CD4-positive, alpha-beta T cell treated with Interleukin-6 at 100 ng/mL for 8 hours (primary cell): ENCODE data around the gene CELF2.
"Not testable (repeated sequence)": the region's sequence is repeated elsewhere in the genome, so short reads cannot be mapped to it uniquely, and the experiment has no call there.

ENCODE experiments used
- DNase-seq: peaks from one replicate; pipeline ENCODE4 v3.0.0-alpha.2; 2020; ENCODE audit warnings: mixed read lengths, low spot score

Gene CELF2

GRCh38 chr10:11357439-11357838 is 339.8 kb downstream of the CELF2 start:
- no peak for DNase-seq

- no peak for DNase-seq
Observed at GRCh38 chr10:11358011-11358410, 340.3 kb downstream of the CELF2 start.

GRCh38 chr10:11358923-11359575 is 341.4 kb downstream of the CELF2 start:
- no peak for DNase-seq

GRCh38 chr10:11359869-11360268 is 342.2 kb downstream of the CELF2 start:
- DNase-seq: no peak

- no peak for DNase-seq
Observed at GRCh38 chr10:11363497-11363896, 345.8 kb downstream of the CELF2 start.

- no peak for DNase-seq
Observed at GRCh38 chr10:11364241-11364640, 346.6 kb downstream of the CELF2 start.

GRCh38 chr10:11366889-11367288 is 349.2 kb downstream of the CELF2 start:
- not testable (repeated sequence) for DNase-seq

GRCh38 chr10:11367505-11367904 is 349.8 kb downstream of the CELF2 start:
- DNase-seq: no peak

GRCh38 chr10:11373717-11374171 is 356.1 kb downstream of the CELF2 start:
- DNase-seq: no peak

GRCh38 chr10:11377267-11377666 is 359.6 kb downstream of the CELF2 start:
- no peak for DNase-seq

- no peak for DNase-seq
Observed at GRCh38 chr10:11378835-11379234, 361.2 kb downstream of the CELF2 start.

GRCh38 chr10:11379771-11380170 is 362.1 kb downstream of the CELF2 start:
- no peak for DNase-seq

GRCh38 chr10:11381023-11381422 is 363.4 kb downstream of the CELF2 start:
- DNase-seq: no peak

GRCh38 chr10:11381511-11381910 is 363.8 kb downstream of the CELF2 start:
- DNase-seq: no peak

- no peak for DNase-seq
Observed at GRCh38 chr10:11382187-11382586, 364.5 kb downstream of the CELF2 start.

- DNase-seq: no peak
Observed at GRCh38 chr10:11386044-11386443, 368.4 kb downstream of the CELF2 start.
